Lower lobe of right lung (tissue), 2 donors: ENCODE measurements around the gene SLIT3. TPM values are rescaled to one million over a fixed set of nuclear protein-coding genes. Genes with fewer than 3 reads are reported as not detected.
A peak's percentile ranks its signal among the peaks of the same experiment; 100 is the strongest.

Experiments used
- ATAC-seq, 2 donors: fragments of 200-7000 bp; cut with Tn5 transposase; one replicate each; pipeline ENCODE4 v1.9.1; 2020 to 2022; ENCODE audit warnings: mild to moderate bottlenecking in 2 of 2, moderate library complexity in 2 of 2
- DNase-seq: peaks from one replicate; pipeline ENCODE4 v3.0.0-alpha.2; 2020
- H3K27ac ChIP-seq: fragments of 200-600 bp; one replicate; pipeline ENCODE4 v1.8.0; 2022
- H3K27me3 ChIP-seq: fragments of 200-600 bp; one replicate; pipeline ENCODE4 v1.8.0; 2022; ENCODE audit warnings: low read depth
- H3K36me3 ChIP-seq: fragments of 200-600 bp; one replicate; pipeline ENCODE4 v1.8.0; 2022; ENCODE audit warnings: mild to moderate bottlenecking
- H3K4me1 ChIP-seq: fragments of 200-600 bp; one replicate; pipeline ENCODE4 v1.8.0; 2022
- H3K4me3 ChIP-seq: fragments of 200-600 bp; one replicate; pipeline ENCODE4 v1.8.0; 2022; ENCODE audit warnings: mild to moderate bottlenecking
- H3K9me3 ChIP-seq: fragments of 200-600 bp; one replicate; pipeline ENCODE4 v1.8.0; 2022
- intact Hi-C: fragments of 100-400 bp; cut with DNase I; formaldehyde crosslinking; loops from one replicate; pipeline ENCODE4 v1.11.0; 2022
- total RNA-seq: library from RNA; stranded (reverse); fragmentation: NEBNext Ultra II Directional; extraction: Animal tissue kit (Norgen Biotek cat#: 25700); gene quantifications from one replicate; pipeline ENCODE4 v1.2.1, GENCODE V29; 2021
- TF ChIP-seq, protein P1 (sequence below): fragments of 200-600 bp; IDR thresholded peaks from one replicate; pipeline ENCODE4 v1.8.0; 2022; ENCODE audit warnings: antibody characterized with exemption, mild to moderate bottlenecking
- donor health status: DM: no; HTN: yes; CAD: no; lungs with severe emphysema.

SLIT3 gene
- total RNA-seq, 1 donor from 2014 or later = 48.6 TPM

DNA sequence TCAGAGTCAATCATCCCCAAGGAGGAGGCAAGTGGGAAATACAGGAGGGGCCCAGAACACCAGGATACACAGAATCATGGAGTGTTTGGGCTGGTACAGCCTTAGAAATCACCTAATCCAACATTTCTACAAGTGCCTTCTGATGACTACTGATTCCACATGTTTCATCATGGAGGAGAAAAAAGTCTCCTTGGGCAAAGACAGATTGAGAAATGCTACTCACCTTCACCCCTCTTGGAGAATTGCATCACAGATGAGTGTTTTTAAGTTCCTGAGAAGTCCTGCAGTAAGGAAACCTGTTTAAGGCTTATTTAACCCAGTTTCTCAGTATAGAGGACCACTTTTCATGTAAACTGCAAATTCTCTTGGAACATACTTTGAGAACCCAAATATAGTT is 2.2 kb upstream of the SLIT3 start:
- intact Hi-C loops = no loop called here
- H3K4me1 ChIP-seq = peaks cover 6% of the 10 kb centered on the region
- H3K27ac ChIP-seq = no peak overlapping the region
- TF ChIP-seq, protein P1, sequence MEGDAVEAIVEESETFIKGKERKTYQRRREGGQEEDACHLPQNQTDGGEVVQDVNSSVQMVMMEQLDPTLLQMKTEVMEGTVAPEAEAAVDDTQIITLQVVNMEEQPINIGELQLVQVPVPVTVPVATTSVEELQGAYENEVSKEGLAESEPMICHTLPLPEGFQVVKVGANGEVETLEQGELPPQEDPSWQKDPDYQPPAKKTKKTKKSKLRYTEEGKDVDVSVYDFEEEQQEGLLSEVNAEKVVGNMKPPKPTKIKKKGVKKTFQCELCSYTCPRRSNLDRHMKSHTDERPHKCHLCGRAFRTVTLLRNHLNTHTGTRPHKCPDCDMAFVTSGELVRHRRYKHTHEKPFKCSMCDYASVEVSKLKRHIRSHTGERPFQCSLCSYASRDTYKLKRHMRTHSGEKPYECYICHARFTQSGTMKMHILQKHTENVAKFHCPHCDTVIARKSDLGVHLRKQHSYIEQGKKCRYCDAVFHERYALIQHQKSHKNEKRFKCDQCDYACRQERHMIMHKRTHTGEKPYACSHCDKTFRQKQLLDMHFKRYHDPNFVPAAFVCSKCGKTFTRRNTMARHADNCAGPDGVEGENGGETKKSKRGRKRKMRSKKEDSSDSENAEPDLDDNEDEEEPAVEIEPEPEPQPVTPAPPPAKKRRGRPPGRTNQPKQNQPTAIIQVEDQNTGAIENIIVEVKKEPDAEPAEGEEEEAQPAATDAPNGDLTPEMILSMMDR = no peak
- H3K36me3 ChIP-seq = no peaks in the 10 kb centered on the region
- H3K27me3 ChIP-seq = peaks cover 40% of the 10 kb centered on the region
- ATAC-seq (no peak), DNase-seq (no peak)
- H3K9me3 ChIP-seq = no peaks in the 10 kb centered on the region
- H3K4me3 ChIP-seq = no peak overlapping the region

DNA sequence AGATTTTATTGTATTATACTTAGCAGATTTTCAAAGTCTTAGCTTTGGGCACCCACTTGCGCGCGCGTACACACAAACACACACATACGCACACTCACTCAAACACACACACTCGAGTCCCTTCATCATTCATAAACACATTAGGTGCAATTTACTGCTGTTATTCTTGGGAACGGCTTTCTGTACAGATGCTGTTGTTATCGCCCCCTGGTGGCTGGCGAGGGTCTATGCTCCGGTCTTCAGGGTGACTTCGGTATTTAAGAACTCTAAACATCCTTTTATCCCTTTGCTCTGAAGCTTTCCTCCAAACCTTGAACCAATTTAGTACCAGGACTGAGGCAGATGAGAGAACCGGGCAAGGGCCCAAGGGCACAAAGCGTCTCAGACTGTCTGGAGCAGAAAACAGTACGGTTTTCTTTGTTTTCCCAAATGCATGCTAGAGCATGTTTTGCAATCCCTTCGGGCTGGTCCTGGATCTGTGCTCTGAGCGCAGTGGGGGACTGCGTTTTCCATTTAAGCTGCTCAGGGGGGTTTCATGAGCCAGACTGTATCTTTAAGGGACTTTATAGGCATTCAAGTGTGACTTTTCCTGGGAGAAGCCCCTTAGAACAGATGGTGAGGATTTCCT is 1.7 kb upstream of the SLIT3 start:
- Histone ChIP-seq H3K4me3 (no peak overlapping the region), H3K4me1 (peaks cover 6% of the 10 kb centered on the region), H3K27ac (no peak overlapping the region), H3K9me3 (no peaks in the 10 kb centered on the region), H3K27me3 (peaks cover 40% of the 10 kb centered on the region), H3K36me3 (no peaks in the 10 kb centered on the region)
- DNase-seq = peak; percentile 65
- TF ChIP-seq, protein P1 = peak; percentile 79
- ATAC-seq = peak; percentile 58 to 69
- intact Hi-C loops = no loop called here

DNA sequence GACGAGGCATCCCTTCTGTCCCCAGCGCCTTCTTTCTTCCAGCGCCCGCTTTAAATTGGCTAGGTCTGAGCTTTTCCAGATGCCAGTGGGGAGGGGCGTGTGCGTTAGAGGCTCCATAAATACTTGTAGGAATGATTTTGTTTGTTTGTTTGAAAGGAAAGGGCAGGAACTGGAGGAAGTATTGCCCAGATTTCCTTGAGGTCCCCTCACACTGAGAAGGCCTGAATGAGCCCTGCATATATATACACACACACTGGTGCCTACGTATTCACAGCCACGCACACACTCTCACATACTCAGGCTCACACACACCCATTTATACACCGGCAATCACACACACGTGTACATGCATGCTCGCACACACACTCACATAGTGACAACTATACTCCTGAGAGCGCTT is 1.0 kb upstream of the SLIT3 start:
- no peak for DNase-seq
- TF ChIP-seq, protein P1 = no peak
- ATAC-seq = no peak
- Histone ChIP-seq H3K4me1 (peaks cover 6% of the 10 kb centered on the region), H3K9me3 (no peaks in the 10 kb centered on the region), H3K27me3 (peaks cover 40% of the 10 kb centered on the region), H3K27ac (no peak overlapping the region), H3K36me3 (no peaks in the 10 kb centered on the region), H3K4me3 (peak overlapping the region; percentile 55)
- intact Hi-C loops = no loop called here

DNA sequence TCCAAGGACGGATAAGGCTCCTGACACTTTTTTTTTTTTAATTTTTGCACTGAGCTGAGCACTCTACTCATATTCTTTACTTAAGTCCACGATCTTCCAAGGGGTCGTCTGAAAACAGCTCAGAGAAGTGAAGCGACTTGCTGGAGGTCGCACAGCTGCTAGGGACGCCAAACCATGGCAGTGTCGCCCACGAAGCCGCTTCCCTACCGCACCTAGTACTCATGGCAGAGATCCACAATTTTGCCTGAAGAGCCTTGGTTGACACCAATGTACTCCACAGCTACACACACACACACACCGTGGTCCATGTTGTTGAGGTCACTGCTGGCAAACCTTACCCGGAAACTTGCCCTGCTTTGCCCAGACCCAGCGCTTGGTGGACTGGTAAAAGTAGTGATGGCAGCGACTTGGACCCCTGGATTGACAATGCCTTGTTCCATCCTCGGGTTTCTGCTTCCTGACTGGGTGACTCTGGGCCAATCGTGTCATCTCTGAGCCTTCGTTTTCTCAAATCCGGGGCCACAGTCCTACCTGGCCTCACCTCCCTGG is 521 bp upstream of the SLIT3 start:
- Histone ChIP-seq H3K9me3 (no peaks in the 10 kb centered on the region), H3K4me3 (peak overlapping the region; percentile 55), H3K4me1 (peaks cover 6% of the 10 kb centered on the region), H3K27ac (no peak overlapping the region), H3K27me3 (peaks cover 40% of the 10 kb centered on the region), H3K36me3 (no peaks in the 10 kb centered on the region)
- no peak for ATAC-seq
- TF ChIP-seq, protein P1 = no peak
- no peak for DNase-seq
- intact Hi-C loops = no loop called here

DNA sequence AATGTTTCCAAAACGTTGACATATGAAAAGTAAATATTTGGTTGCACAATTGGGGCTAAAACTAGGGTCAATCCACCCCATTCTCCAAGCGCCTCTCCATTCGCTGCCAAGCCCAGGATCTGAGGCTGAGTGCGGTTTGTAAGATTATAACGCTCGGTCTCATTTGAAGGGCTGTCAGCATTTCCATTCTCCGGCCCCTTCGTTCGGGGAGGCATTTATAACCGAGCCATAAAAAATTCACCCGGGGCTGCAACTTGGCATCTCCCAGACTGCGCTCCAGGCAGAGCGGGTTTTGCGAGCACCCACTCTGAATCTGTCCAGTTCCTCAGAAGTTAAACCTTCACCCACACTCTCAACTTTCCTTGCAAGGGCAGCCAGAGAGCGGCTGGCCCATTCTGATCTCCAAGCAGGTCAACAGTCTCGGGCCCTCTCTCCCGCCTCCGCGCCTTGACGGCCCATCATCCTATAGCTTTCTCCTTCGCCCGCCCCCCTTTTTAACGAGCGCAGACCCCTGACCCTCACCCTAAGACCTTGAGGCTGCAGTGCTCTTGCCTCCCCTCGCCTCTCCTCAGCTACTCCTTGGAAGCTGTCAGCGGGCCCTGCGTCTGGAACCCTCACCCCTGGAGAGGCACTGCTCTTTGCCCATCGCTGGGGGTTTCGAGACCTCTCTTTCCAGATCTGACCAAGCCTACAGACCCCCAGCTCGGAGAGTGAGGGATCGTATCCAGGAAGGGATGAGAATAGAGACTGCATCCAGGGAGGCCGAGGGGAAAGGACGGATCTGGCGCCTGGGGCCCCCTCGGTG is 1.1 kb downstream of the SLIT3 start:
- Histone ChIP-seq H3K27ac (peak overlapping the region; percentile 71), H3K36me3 (no peaks in the 10 kb centered on the region), H3K4me1 (peaks cover 6% of the 10 kb centered on the region), H3K27me3 (peaks cover 40% of the 10 kb centered on the region), H3K4me3 (peak overlapping the region; percentile 55), H3K9me3 (no peaks in the 10 kb centered on the region)
- ATAC-seq (no peak), DNase-seq (no peak)
- intact Hi-C loops = no loop called here
- TF ChIP-seq, protein P1 = no peak
